ENCODE measurements around the gene EZR.
"Not testable (repeated sequence)": the region's sequence is repeated elsewhere in the genome, so short reads cannot be mapped to it uniquely, and the experiment has no call there.

The EZR gene

DNA sequence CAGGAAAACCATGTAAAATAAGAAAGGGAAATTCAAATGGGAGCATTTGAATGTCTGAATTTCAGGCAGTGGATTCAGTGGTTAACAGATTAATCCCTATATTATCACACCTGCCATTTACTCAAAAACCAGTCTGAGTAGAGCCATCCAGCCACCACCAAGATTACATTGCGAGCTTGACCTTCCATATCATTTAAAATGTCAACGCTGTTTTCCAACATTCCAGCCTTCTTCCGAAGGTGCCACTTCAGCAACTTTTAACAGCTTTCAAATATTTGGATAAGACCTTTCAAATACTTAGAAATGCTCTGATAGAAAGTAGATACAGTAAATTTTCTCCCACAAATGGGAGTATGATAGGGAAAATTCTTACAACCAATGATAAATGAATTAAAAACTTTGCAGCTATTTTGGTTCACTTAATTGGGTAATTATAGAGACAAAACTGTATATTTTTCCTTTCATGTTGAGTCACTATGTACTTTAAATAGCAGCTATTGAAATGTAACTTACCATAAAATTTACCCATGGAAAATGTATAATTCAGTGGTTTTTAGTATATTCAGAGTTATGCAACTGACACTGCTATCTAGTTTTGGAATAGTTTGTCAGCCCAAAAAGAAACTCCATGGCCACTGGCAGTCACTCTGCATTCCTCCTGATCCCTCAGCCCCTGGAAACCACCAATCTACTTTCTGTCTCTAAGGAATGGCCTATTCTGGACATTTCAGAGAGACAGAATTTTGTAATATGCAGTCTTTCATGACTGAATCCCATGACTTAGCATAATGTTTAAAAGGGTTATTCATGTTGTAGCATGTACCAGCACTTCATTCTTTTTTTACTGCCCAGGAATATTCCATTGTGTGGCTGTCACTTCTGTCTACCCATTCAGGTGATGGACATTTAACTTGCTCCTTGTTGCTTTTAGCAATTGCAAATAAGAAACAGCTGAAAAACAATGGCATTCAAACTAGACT is 21.5 kb downstream of the EZR start:
- DNase-seq (ENCODE audit: low spot score): no peak

- DNase-seq (ENCODE audit: low spot score): no peak
Observed at GRCh38 chr6:158796353-158796752, 22.8 kb downstream of the EZR start.

GRCh38 chr6:158795516-158795915 is 23.7 kb downstream of the EZR start:
- DNase-seq (ENCODE audit: low spot score): no peak

DNA sequence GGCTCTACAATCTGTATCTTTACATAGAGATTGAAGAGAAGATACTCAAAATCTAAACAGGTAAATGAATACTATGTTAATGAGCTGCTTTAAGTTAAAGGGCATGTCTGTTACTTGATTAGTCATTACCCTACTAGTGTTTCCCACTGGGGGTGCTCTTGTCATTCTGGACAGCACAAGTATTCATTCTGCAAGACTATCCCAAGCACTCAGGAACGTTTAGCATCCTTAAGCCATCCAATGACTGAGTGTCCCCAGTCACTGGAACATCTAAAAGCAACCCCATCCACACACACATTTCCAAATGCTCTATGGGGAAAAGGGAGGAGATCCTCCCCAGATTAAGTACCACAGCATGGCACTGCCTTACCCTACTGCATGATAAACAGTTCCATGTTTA is 25.7 kb downstream of the EZR start:
- no peak for DNase-seq (ENCODE audit: low spot score)

GRCh38 chr6:158792505-158792904 is 26.7 kb downstream of the EZR start:
- DNase-seq (ENCODE audit: low spot score): not testable (repeated sequence)

DNA sequence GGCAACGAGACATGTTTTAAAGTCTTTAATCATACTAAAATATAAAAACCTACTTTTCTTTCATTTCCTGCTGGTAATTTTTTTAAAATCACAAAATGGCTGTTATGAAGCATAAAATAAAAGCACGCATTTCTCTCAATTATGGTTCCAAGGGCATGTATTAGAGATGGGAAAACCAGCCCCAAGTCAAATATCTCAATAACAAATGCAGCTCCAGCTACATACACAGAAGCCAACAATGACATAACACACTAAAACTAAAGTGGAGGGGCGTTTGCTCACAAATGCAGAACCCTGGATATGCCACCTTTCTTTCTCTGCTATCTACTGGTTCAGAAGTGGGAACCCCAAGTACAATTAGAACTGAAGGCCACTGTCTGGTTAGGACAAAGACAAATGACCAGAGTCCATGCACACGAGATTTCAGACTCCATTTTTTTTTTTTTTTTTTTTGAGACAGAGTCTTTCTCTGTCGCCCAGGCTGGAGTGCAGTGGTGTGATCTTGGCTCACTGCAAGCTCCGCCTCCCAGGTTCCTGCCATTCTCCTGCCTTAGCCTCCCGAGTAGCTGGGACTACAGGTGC is 27.8 kb downstream of the EZR start:
- no peak for DNase-seq (ENCODE audit: low spot score)

- DNase-seq (ENCODE audit: low spot score): no peak
Observed at GRCh38 chr6:158789115-158789917, 29.9 kb downstream of the EZR start.

DNA sequence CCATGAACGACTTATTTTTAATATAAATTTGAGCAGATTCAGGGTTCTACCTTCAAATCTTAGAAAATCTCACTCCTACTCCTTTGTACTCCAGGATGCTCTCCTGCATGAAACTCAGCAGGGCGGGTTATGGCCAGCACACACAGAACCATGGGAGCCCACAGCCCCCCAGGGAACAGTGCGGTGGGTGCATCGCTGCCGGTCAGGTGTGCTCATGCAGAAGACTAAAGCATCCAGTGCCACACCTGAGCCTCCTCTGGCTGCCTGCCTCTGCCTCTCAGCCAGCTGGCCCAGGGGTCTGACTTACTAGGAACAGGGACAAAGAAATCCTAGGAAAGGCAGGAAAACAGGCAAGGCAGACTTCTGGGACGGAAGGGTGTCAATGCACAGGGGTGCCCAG is 31.8 kb downstream of the EZR start:
- no peak for DNase-seq (ENCODE audit: low spot score)

DNA sequence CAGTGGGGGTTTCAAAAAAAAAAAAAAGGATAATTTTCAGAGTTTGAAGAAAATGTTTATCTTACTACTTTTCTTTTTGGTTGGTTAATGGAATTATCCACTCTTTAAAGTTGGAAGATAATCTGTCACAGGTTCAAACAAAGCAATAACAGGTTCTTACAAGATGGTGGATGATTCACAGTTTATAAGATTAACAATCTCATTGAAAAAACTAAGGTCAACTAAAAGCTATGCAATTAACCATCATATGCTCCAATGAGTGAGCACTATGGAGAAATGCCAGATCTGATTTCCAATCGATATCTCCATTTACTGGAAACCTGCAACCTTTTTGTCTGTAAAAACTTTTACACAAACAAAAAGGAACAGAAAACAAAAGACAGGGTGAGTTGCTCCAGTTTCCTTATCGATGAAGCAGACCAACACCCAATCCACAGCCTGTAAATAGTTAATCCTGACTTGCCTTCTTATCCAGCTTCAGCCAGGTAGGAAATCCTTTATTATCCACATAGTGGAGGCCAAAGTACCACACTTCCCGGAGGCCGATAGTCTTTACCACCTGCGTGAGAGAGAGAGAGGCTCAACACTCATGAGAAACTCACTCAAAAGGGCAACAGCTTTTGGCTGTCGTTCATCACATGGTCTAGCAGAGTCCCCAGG is 32.4 kb downstream of the EZR start:
- no peak for DNase-seq (ENCODE audit: low spot score)

DNA sequence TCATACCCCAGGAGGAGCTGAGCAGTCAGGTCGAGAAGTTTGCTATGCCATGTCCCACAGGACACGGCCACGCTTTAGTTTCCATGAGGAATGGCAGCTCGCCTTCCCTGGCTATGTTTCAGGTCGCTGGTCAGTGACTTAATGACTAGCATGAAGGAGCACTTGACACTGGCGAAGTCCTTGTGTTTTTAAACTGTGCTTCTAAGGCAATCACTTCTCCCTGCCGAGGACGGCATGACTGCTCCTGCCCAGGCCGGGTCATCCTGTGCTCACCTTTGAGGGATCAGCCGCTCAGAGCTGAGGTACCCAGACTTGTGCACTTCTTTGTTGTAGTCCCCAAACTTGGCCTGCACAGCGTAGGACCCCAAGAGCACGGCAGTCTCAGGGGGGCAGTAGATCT is 34.1 kb downstream of the EZR start:
- DNase-seq (ENCODE audit: low spot score): no peak

- DNase-seq (ENCODE audit: low spot score): no peak
Observed at GRCh38 chr6:158784505-158784904, 34.7 kb downstream of the EZR start.

- DNase-seq (ENCODE audit: low spot score): no peak
Observed at GRCh38 chr6:158783851-158784250, 35.3 kb downstream of the EZR start.

- no peak for DNase-seq (ENCODE audit: low spot score)
Observed at GRCh38 chr6:158783167-158783450, 36.1 kb downstream of the EZR start.

GRCh38 chr6:158782432-158783166 is 36.6 kb downstream of the EZR start:
- no peak for DNase-seq (ENCODE audit: low spot score)

DNA sequence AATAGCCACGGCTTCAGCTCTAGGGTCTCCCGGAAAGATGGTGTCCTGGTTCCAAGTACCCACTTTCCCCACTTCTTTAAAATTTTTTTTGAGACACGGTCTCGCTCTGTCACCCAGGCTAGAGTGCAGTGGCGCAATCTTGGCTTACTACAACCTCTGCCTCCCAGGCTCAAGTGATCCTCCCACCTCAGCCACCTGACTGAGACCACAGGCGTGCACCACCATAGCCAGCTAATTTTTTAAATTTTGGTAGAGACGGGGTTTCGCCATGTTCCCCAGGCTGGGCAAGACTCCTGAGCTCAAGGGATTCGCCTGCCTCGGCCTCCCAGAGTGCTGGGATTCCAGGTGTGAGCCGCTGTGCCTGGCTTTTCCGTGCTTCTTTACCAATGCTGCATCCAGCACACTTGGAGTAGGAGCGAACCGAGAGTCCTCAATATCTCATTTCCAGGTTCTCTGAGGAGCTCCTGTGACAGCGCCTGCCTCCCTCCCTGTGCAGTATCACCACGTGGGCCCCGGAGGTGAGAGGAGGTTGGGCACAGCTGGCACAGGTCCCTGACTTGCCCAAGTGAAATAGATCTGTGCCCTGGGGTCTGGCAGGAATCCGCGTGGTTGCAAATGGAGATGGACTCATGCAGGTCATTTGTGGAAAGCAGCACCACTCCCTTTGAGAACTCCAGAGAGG is 37.3 kb downstream of the EZR start:
- no peak for DNase-seq (ENCODE audit: low spot score)

- no peak for DNase-seq (ENCODE audit: low spot score)
Observed at GRCh38 chr6:158780988-158781691, 38.0 kb downstream of the EZR start.

DNA sequence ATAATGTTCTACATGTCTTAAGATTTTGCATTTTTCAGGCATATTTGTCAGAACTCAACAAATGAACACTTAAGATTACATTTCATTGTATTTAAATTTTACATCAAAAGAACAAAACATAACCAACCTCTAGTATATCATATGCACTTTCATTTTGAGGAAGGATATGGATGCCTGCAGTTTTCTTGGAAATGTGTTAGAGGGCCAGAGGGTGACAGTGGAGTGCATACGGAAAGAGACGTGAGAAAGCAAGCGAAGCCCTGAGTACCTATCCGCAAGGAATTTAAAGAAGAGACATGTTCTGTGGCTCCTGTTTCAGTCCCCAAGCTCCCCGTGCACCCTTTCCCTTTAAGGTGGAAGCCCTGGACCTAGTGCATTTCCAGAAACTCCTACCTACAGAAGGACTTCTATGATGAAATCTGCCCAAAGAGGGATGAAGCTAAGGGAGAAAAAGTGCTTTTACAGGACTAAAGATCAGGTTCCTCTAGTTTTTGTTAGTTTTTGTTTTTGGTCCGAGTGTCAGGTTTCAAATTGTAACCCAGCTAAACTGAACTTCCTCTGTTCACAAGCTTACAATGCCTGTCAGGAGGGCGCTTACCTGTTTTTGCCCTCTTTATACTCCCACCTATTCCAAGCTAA is 38.8 kb downstream of the EZR start:
- no peak for DNase-seq (ENCODE audit: low spot score)

- DNase-seq (ENCODE audit: low spot score): no peak
Observed at GRCh38 chr6:158778005-158778527, 41.1 kb downstream of the EZR start.

DNA sequence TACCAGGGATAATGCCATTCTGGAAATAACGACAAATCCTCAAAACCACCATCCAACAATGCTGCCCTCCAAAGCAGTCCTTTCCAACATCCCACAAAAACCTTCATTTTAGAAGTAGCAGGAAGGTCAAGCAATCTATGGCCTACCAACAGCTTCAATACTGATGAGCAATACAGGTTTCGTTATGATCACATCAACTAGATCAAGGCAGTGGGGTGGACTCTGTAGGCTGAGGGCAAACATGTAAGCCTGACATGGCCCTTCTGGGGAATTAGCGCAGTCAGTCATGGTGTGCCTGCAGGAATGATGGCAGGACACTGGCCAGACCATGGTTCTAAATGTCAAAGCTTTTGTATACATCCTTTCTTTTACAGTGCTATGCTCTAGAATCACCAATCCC is 41.7 kb downstream of the EZR start:
- no peak for DNase-seq (ENCODE audit: low spot score)

- DNase-seq (ENCODE audit: low spot score): no peak
Observed at GRCh38 chr6:158776737-158777136, 42.4 kb downstream of the EZR start.
